GM10248 (cell line): ENCODE data around the gene EVL.
A peak's percentile ranks its signal among the peaks of the same experiment; 100 is the strongest.

ENCODE experiments used
- CTCF ChIA-PET: fragments of 300-600 bp; sonication (Branson Sonifier 250); formaldehyde crosslinking; extraction: SDS; loops from one replicate; lab custom pipeline; 2021; ENCODE audit warnings: antibody characterized with exemption; lab: Yijun Ruan, JAX
- POLR2A ChIA-PET: fragments of 350-650 bp; sonication (Branson Sonifier 250); formaldehyde crosslinking; extraction: SDS; loops from one replicate; lab custom pipeline; 2020; ENCODE audit warnings: antibody characterized with exemption; lab: Yijun Ruan, JAX
- DNase-seq: peaks from one replicate; pipeline ENCODE4 v3.0.0; 2012; ENCODE audit errors: extremely low spot score
- TF ChIP-seq, protein P1 (sequence below): IDR thresholded peaks from 2 replicates; pipeline ENCODE4 v1.5.1; 2012; ENCODE audit warnings: mild to moderate bottlenecking, low read depth; ENCODE audit errors: extremely low read depth, missing control alignments, control extremely low read depth

The EVL gene

DNA sequence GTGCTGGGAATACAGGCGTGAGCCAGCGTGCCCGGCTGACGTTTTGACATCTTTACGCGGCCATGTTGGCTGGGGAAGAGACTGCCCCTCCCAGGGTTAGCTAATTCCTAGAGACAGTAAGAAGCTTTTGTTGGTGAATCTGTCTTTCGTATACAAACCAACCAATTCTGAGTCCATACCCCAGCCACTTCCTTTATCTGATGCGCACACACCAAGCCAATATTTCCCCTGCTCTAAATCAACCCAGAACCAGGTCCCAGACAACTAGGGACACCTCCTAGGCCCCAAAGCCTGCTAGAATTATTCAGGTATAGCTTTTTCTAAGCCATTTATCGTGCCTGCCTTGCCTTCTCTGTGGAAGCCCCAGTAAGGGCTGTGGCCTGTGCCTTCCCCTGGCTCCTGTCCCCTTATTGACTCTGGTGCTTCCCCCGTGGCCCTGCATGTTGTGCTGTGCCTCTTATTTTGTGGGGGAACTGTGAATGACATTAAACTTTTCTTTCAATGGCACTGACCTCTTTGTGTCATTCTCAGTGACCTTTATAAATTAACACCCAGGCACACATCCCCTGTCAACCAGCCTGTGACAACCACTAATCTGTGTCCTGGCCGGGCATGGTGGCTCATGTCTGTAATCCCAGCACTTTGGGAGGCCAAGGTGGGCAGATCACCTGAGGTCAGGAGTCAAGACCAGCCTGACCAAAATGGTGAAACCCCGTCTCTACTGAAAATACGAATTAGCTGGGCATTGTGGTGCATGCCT, 10.7 kb upstream of the EVL start:
- POLR2A ChIA-PET: interaction anchor here (0.7 kb wide), 1 partner anchor 73 kb away, joined by 11 read pairs; no protein-coding TSS in a partner anchor

DNA sequence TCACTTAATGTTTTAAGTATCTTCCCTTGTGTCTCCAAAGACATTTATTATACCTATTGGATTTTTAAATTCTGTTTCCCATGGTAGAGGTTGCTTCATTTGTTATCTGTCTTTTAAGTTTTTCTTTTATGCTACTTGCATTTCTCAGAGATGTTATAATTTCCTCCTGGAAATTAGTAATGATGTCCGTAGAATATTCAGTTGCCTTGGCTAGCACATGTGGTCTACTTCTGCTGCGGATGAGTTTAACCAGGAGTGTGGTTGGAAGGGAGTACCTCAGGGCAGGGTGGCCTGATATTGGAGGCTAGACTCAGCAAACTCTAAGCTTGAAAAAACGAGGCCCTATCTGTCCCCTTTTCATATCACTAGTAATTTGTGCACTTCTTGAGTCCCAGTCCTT, 8.8 kb upstream of the EVL start:
- TF ChIP-seq, protein P1, sequence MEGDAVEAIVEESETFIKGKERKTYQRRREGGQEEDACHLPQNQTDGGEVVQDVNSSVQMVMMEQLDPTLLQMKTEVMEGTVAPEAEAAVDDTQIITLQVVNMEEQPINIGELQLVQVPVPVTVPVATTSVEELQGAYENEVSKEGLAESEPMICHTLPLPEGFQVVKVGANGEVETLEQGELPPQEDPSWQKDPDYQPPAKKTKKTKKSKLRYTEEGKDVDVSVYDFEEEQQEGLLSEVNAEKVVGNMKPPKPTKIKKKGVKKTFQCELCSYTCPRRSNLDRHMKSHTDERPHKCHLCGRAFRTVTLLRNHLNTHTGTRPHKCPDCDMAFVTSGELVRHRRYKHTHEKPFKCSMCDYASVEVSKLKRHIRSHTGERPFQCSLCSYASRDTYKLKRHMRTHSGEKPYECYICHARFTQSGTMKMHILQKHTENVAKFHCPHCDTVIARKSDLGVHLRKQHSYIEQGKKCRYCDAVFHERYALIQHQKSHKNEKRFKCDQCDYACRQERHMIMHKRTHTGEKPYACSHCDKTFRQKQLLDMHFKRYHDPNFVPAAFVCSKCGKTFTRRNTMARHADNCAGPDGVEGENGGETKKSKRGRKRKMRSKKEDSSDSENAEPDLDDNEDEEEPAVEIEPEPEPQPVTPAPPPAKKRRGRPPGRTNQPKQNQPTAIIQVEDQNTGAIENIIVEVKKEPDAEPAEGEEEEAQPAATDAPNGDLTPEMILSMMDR: no peak
- ChIA-PET POLR2A (interaction anchor here (0.5 kb wide), 1 partner anchor 230 kb away, joined by 4 read pairs; no protein-coding TSS in a partner anchor), CTCF (interaction anchor here (0.6 to 7.2 kb wide), 15 partner anchors 9 to 137 kb away, joined by 3 to 70 read pairs (median 4); partner anchors contain the start of gene EVL)
- no peak for DNase-seq

More for the DNA sequence above, 10.7 kb upstream of the EVL start:
- DNase-seq: no peak
- TF ChIP-seq, protein P1: no peak
- CTCF ChIA-PET: interaction anchor here (1.0 to 7.2 kb wide), 8 partner anchors 10 to 139 kb away, joined by 3 to 70 read pairs (median 6); partner anchors contain the start of gene EVL

- TF ChIP-seq, protein P1: peak; percentile 49
- POLR2A ChIA-PET: interaction anchor here (0.5 kb wide), 1 partner anchor 229 kb away, joined by 4 read pairs; no protein-coding TSS in a partner anchor
- DNase-seq: peak; percentile 69
- CTCF ChIA-PET: interaction anchor here (0.9 to 7.2 kb wide), 18 partner anchors 10 to 136 kb away, joined by 3 to 70 read pairs (median 4); partner anchors contain the start of gene EVL
These were observed 8.0 kb upstream of the EVL start for GRCh38 chr14:100056964-100057795.

DNA sequence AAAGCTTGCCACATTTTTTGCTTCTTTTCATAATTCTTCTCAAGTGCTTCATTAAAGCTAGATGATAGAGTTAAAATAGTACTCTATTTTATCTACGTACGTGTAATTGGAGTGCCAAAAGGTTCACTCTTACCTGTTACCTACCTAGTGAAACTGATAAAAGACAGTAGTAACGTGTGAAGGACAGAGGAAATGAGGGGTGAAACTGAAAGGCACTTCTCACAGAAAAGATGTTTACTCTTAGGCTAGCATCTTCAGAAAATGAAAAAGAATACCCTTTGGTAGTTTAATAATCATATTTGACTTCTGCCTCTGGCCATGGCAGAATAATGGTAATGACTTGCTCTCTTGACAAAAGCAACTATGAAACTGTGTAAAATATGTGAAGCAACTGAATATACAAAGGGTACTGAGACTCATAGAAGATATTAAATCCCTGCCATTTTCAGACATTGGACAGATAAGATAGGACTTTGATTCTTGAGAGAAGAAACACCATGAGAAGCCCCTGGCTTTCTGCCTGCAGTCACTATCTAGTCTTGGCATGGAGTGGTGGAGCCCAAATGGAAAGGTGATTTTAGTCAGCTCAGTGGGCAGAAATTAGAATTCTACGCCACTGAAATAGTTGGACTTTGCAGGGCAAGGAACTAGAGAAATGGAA, 6.3 kb upstream of the EVL start:
- DNase-seq: peak; percentile 40
- POLR2A ChIA-PET: no interaction called here
- TF ChIP-seq, protein P1: no peak
- CTCF ChIA-PET: interaction anchor here (1.2 to 7.2 kb wide), 4 partner anchors 10 to 133 kb away, joined by 3 to 70 read pairs (median 6); partner anchors contain the start of gene EVL

GRCh38 chr14:100059438-100059781, 5.8 kb upstream of the EVL start:
- TF ChIP-seq, protein P1: no peak
- DNase-seq: no peak
- POLR2A ChIA-PET: no interaction called here
- CTCF ChIA-PET: interaction anchor here (1.2 to 7.2 kb wide), 3 partner anchors 10 to 133 kb away, joined by 3 to 70 read pairs (median 8); partner anchors contain the start of gene EVL
